Central memory CD8-positive, alpha-beta T cell (primary cell): ENCODE measurements around the gene SARS2.

ENCODE experiments used
- ATAC-seq: fragments of 150-1000 bp; cut with Tn5 transposase; replicated peaks from 2 replicates; pipeline ENCODE4 v1.10.0; 2022; ENCODE audit warnings: mild to moderate bottlenecking, moderate FRiP score, moderate number of reproducible peaks; ENCODE audit not compliant: poor library complexity, severe bottlenecking; ENCODE audit errors: extremely low read depth
- DNase-seq, 2 donors: peaks; one replicate each; pipeline ENCODE4 v3.0.0; 2021; ENCODE audit warnings: low spot score in 2 of 2
- H3K27ac Mint-ChIP-seq: one replicate; pipeline ENCODE4 v1.8.0; 2022; ENCODE audit warnings: low read depth, mild to moderate bottlenecking, moderate library complexity, mixed read lengths
- H3K27me3 Mint-ChIP-seq: one replicate; pipeline ENCODE4 v1.8.0; 2022; ENCODE audit warnings: mixed read lengths
- H3K36me3 Mint-ChIP-seq: one replicate; pipeline ENCODE4 v1.8.0; 2022; ENCODE audit warnings: mild to moderate bottlenecking, moderate library complexity, mixed read lengths; ENCODE audit not compliant: insufficient read depth
- H3K4me1 Mint-ChIP-seq: one replicate; pipeline ENCODE4 v1.8.0; 2022; ENCODE audit warnings: mixed read lengths
- H3K4me3 Mint-ChIP-seq: one replicate; pipeline ENCODE4 v1.8.0; 2022; ENCODE audit warnings: mild to moderate bottlenecking, moderate library complexity, mixed read lengths
- H3K9me3 Mint-ChIP-seq: one replicate; pipeline ENCODE4 v1.8.0; 2022; ENCODE audit warnings: mixed read lengths

SARS2 gene

GRCh38 chr19:38907670-38908069, 22.9 kb downstream of the SARS2 start:
- Mint-ChIP-seq H3K4me1 (peaks cover 26% of the 10 kb centered on the region), H3K27me3 (no peaks in the 10 kb centered on the region), H3K27ac (peak overlapping the region; percentile 79), H3K4me3 (peak overlapping the region; percentile 3), H3K36me3 (peaks cover 37% of the 10 kb centered on the region), H3K9me3 (no peaks in the 10 kb centered on the region)
- no peak for DNase-seq
- ATAC-seq: no peak

GRCh38 chr19:38907227-38907626, 23.3 kb downstream of the SARS2 start:
- peak overlapping the region; percentile 3 for H3K4me3 Mint-ChIP-seq
- peaks cover 37% of the 10 kb centered on the region for H3K36me3 Mint-ChIP-seq
- ATAC-seq (no peak), DNase-seq (no peak)
- H3K27ac Mint-ChIP-seq: peak overlapping the region; percentile 79
- H3K4me1 Mint-ChIP-seq: peaks cover 26% of the 10 kb centered on the region
- no peaks in the 10 kb centered on the region for H3K27me3 Mint-ChIP-seq
- H3K9me3 Mint-ChIP-seq: no peaks in the 10 kb centered on the region

GRCh38 chr19:38905620-38906019, 24.9 kb downstream of the SARS2 start:
- H3K4me3 Mint-ChIP-seq: no peak overlapping the region
- DNase-seq: no peak
- ATAC-seq: no peak
- H3K27ac Mint-ChIP-seq: no peak overlapping the region
- H3K36me3 Mint-ChIP-seq: peaks cover 37% of the 10 kb centered on the region
- peaks cover 34% of the 10 kb centered on the region for H3K4me1 Mint-ChIP-seq
- H3K9me3 Mint-ChIP-seq: no peaks in the 10 kb centered on the region
- H3K27me3 Mint-ChIP-seq: no peaks in the 10 kb centered on the region

- Mint-ChIP-seq H3K4me1 (peaks cover 38% of the 10 kb centered on the region), H3K27me3 (no peaks in the 10 kb centered on the region), H3K4me3 (no peak overlapping the region), H3K27ac (no peak overlapping the region), H3K9me3 (no peaks in the 10 kb centered on the region), H3K36me3 (peaks cover 40% of the 10 kb centered on the region)
- ATAC-seq (no peak), DNase-seq (no peak)
These were observed 25.7 kb downstream of the SARS2 start for GRCh38 chr19:38904581-38905539.

DNA sequence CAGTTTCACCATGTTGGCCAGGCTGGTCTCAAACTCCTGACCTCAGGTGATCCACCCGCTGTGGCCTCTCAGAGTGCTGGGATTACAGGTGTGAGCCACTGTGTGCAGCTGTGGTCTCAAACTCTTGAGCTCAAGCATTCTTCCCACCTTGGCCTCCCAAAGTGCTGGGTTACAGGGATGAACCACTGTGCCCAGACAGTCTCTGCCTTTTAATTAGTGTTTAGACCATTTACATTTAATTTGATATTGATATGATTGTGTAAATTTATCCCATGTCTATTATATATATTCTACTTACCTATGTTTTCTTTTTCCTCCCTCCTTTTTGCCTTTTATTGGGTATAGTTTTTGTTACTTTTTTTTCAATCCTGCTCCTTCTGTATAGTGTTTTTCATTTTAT, 28.9 kb downstream of the SARS2 start:
- ATAC-seq (no peak), DNase-seq (no peak)
- H3K4me3 Mint-ChIP-seq: peak overlapping the region; percentile 63
- no peak overlapping the region for H3K27ac Mint-ChIP-seq
- H3K9me3 Mint-ChIP-seq: no peaks in the 10 kb centered on the region
- peaks cover 40% of the 10 kb centered on the region for H3K36me3 Mint-ChIP-seq
- H3K27me3 Mint-ChIP-seq: no peaks in the 10 kb centered on the region
- peaks cover 49% of the 10 kb centered on the region for H3K4me1 Mint-ChIP-seq

GRCh38 chr19:38900743-38901190, 29.8 kb downstream of the SARS2 start:
- DNase-seq (no peak), ATAC-seq (no peak)
- no peaks in the 10 kb centered on the region for H3K9me3 Mint-ChIP-seq
- H3K36me3 Mint-ChIP-seq: peaks cover 35% of the 10 kb centered on the region
- peaks cover 52% of the 10 kb centered on the region for H3K4me1 Mint-ChIP-seq
- peak overlapping the region; percentile 100 for H3K27ac Mint-ChIP-seq
- H3K4me3 Mint-ChIP-seq: peak overlapping the region; percentile 86
- H3K27me3 Mint-ChIP-seq: no peaks in the 10 kb centered on the region

DNA sequence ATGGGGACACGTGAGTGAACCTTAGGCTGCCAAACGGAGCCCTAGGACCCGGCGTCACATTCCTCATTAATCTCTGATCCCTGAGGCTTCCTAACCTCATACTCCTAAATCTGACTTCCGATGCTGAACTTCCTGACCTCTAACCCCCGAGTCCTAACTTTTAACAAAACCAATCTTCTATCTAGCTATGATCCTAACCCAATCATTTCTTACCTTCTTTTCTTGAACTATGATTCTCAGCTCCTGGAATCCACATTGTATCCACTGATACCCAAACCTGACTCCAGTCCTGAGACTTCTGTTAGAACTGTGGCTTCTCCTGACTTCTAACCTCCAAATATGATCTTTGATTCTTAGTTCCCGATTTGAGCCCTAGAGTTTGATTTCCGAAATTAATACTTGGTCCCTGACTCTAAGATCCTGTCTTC, 30.3 kb downstream of the SARS2 start:
- Mint-ChIP-seq H3K36me3 (peaks cover 34% of the 10 kb centered on the region), H3K4me1 (peaks cover 58% of the 10 kb centered on the region), H3K9me3 (no peaks in the 10 kb centered on the region), H3K4me3 (peak overlapping the region; percentile 86), H3K27me3 (no peaks in the 10 kb centered on the region), H3K27ac (peak overlapping the region; percentile 100)
- ATAC-seq: no peak
- no peak for DNase-seq

- H3K9me3 Mint-ChIP-seq: no peaks in the 10 kb centered on the region
- DNase-seq: peak; percentile 93 to 99
- no peaks in the 10 kb centered on the region for H3K27me3 Mint-ChIP-seq
- peak within 1 kb of the TSS; percentile 100 for H3K27ac Mint-ChIP-seq
- peaks cover 30% of the 10 kb centered on the region for H3K36me3 Mint-ChIP-seq
- peak; percentile 90 for ATAC-seq
- H3K4me3 Mint-ChIP-seq: peak within 1 kb of the TSS; percentile 86
- H3K4me1 Mint-ChIP-seq: peaks cover 61% of the 10 kb centered on the region
These were observed 30.9 kb downstream of the SARS2 start, which contains the start of the genes NFKBIB and SIRT2 for GRCh38 chr19:38899447-38900201. TSS of gene NFKBIB (plus strand) at chr19:38899969. CDS start at chr19:38900033, 64 bp downstream. TSS of gene SIRT2 (minus strand) at chr19:38899618. CDS start at chr19:38899521, 97 bp downstream.

- H3K27ac Mint-ChIP-seq: peak overlapping the region; percentile 100
- no peaks in the 10 kb centered on the region for H3K9me3 Mint-ChIP-seq
- no peak for DNase-seq
- H3K27me3 Mint-ChIP-seq: no peaks in the 10 kb centered on the region
- H3K36me3 Mint-ChIP-seq: peaks cover 28% of the 10 kb centered on the region
- peak overlapping the region; percentile 86 for H3K4me3 Mint-ChIP-seq
- peak; percentile 49 for ATAC-seq
- H3K4me1 Mint-ChIP-seq: peaks cover 58% of the 10 kb centered on the region
These were observed 31.6 kb downstream of the SARS2 start for GRCh38 chr19:38898788-38899446.

GRCh38 chr19:38894968-38895367, 35.6 kb downstream of the SARS2 start:
- DNase-seq: no peak
- H3K27ac Mint-ChIP-seq: peak overlapping the region; percentile 78
- no peaks in the 10 kb centered on the region for H3K9me3 Mint-ChIP-seq
- H3K27me3 Mint-ChIP-seq: no peaks in the 10 kb centered on the region
- ATAC-seq: no peak
- H3K4me3 Mint-ChIP-seq: peak overlapping the region; percentile 36
- H3K4me1 Mint-ChIP-seq: peaks cover 41% of the 10 kb centered on the region
- H3K36me3 Mint-ChIP-seq: peaks cover 38% of the 10 kb centered on the region

DNA sequence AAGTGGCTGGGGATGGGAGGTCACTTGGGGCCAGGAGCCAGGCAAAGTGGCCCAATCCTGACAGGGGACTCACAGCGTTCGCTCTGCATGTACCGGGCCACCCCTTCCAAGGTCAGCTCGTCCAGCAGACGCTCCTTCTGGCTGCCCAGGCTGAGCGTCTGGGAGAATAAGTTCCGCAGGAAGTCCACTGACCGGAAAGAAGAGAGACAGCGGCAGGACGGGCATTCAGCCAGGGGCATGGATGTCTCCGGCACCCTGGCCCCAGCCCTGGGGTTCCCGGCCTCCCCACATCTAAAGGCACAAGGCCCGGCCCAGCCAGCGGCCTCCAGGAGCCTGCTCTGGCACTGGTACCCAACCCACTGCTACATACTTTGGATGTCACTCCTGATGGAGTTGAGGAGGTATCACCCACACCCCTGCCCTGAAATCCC, 37.2 kb downstream of the SARS2 start:
- Mint-ChIP-seq H3K4me3 (no peak overlapping the region), H3K9me3 (no peaks in the 10 kb centered on the region), H3K36me3 (peaks cover 39% of the 10 kb centered on the region), H3K27me3 (no peaks in the 10 kb centered on the region), H3K4me1 (peaks cover 30% of the 10 kb centered on the region), H3K27ac (no peak overlapping the region)
- DNase-seq (no peak), ATAC-seq (no peak)

DNA sequence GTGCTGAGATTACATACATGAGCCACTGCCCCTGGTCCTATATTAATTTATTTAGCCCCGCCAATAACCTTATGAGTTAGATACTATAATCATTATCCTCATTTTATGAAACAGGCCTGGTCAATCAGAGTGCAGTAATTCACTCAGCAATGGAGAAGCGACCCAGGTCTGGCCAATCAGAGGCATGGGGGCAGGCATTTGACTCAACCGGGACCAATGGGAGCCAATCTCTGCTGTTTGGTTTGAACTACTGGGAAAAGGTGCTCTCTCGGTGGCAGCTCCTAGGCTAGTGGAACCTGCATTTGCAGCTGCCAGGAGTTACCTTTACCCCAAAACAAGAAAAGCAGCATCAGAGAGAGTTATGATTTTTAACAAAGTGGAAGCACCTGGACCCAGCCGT, 37.7 kb downstream of the SARS2 start:
- Mint-ChIP-seq H3K4me3 (no peak overlapping the region), H3K36me3 (peaks cover 38% of the 10 kb centered on the region), H3K4me1 (peaks cover 25% of the 10 kb centered on the region), H3K27ac (no peak overlapping the region), H3K27me3 (no peaks in the 10 kb centered on the region), H3K9me3 (no peaks in the 10 kb centered on the region)
- DNase-seq: no peak
- no peak for ATAC-seq
